OCI-LY7 (cell line): ENCODE measurements around the gene ABCC1. TPM values are rescaled to one million over a fixed set of nuclear protein-coding genes. Genes with fewer than 3 reads are reported as not detected.
"Not testable (repeated sequence)": the region's sequence is repeated elsewhere in the genome, so short reads cannot be mapped to it uniquely, and the experiment has no call there.

Experiments
- BruUV-seq: library from RNA; stranded (reverse); fragments of 400-500 nt; replicated peaks from 2 replicates; lab custom pipeline; 2021; lab: Mats Ljungman, UMichigan
- CTCF ChIA-PET: fragments of 300-600 bp; sonication (Branson Sonifier 250); formaldehyde crosslinking; loops from one replicate; lab custom pipeline; 2022; ENCODE audit warnings: antibody characterized with exemption; ENCODE audit not compliant: unreplicated experiment; lab: Charles Lee
- POLR2A ChIA-PET: fragments of 300-600 bp; sonication (Branson Sonifier 250); formaldehyde crosslinking; loops from one replicate; lab custom pipeline; 2022; ENCODE audit warnings: antibody characterized with exemption; lab: Charles Lee
- DNase-seq: peaks from one replicate; pipeline ENCODE4 v3.0.0-alpha.2; 2015; ENCODE audit warnings: low spot score
- H2AFZ ChIP-seq: fragments of 200-600 bp; sonication (generic), shearing (Covaris generic); 2 replicates; pipeline ENCODE4 v1.6.1; 2014; ENCODE audit warnings: mild to moderate bottlenecking, antibody characterized with exemption, low read length, moderate library complexity
- H3K27ac ChIP-seq: fragments of 200-600 bp; sonication (generic); 2 replicates; pipeline ENCODE4 v1.5.1; 2014; ENCODE audit warnings: mixed run types, low read depth, mild to moderate bottlenecking, moderate library complexity, low read length, inconsistent platforms; ENCODE audit not compliant: poor library complexity, severe bottlenecking
- H3K36me3 ChIP-seq: fragments of 200-600 bp; sonication (generic); 2 replicates; pipeline ENCODE4 v1.6.1; 2014; ENCODE audit warnings: mild to moderate bottlenecking, antibody characterized with exemption, low read length, moderate library complexity, mixed read lengths; ENCODE audit not compliant: insufficient read depth
- H3K4me1 ChIP-seq: fragments of 200-600 bp; sonication (generic); 2 replicates; pipeline ENCODE4 v1.5.1; 2014; ENCODE audit warnings: mild to moderate bottlenecking, low read length; ENCODE audit not compliant: insufficient read depth, poor library complexity, severe bottlenecking
- H3K4me2 ChIP-seq: fragments of 200-600 bp; sonication (generic); 2 replicates; pipeline ENCODE4 v1.6.1; 2014; ENCODE audit warnings: mild to moderate bottlenecking, low read length
- H3K4me3 ChIP-seq: fragments of 200-600 bp; sonication (generic); 2 replicates; pipeline ENCODE4 v1.5.1; 2014; ENCODE audit warnings: mild to moderate bottlenecking, low read depth, low read length; ENCODE audit not compliant: poor library complexity, severe bottlenecking
- H3K79me2 ChIP-seq: fragments of 200-600 bp; sonication (generic); 2 replicates; pipeline ENCODE4 v1.6.1; 2016; ENCODE audit warnings: low read depth, mild to moderate bottlenecking, low read length, moderate library complexity, mixed read lengths; ENCODE audit not compliant: insufficient read depth
- H3K9me2 ChIP-seq: fragments of 200-600 bp; sonication (generic); 2 replicates; pipeline ENCODE4 v1.6.1; 2016; ENCODE audit warnings: mild to moderate bottlenecking, low read length, mixed read lengths; ENCODE audit not compliant: insufficient read depth
- H3K9me3 ChIP-seq: fragments of 200-600 bp; sonication (generic); 2 replicates; pipeline ENCODE4 v1.6.1; 2014; ENCODE audit warnings: mild to moderate bottlenecking, mixed run types, low read length, mixed read lengths
- H4K20me1 ChIP-seq: fragments of 200-600 bp; sonication (generic); 2 replicates; pipeline ENCODE4 v1.6.1; 2014; ENCODE audit warnings: mild to moderate bottlenecking, antibody characterized with exemption, low read length, moderate library complexity, mixed read lengths; ENCODE audit not compliant: insufficient read depth
- EZH2phosphoT487 ChIP-seq: fragments of 200-600 bp; sonication (generic); IDR thresholded peaks from 2 replicates; pipeline ENCODE4 v1.6.1; 2018; ENCODE audit warnings: low read depth, borderline replicate concordance, mild to moderate bottlenecking, mixed run types, antibody characterized with exemption, low read length, moderate library complexity, mixed read lengths
- intact Hi-C: fragments of 100-400 bp; cut with micrococcal nuclease; formaldehyde crosslinking; loops from one replicate; pipeline ENCODE4 v1.10.0; 2022; ENCODE audit not compliant: unreplicated experiment
- total RNA-seq, 2 experiments: library from RNA; depleted of rRNA in 1 of 2; stranded (reverse); fragments of >200 nt in 1 of 2; shearing (Covaris generic) in 1 of 2; gene quantifications; 2 replicates each; pipeline ENCODE4 v1.2.3, GENCODE V29; 2014 to 2022
- TF ChIP-seq, protein P1 (sequence below): fragments of 200-600 bp; sonication (generic); conservative IDR thresholded peaks from 2 replicates; pipeline ENCODE4 v1.5.1; 2014; ENCODE audit warnings: mild to moderate bottlenecking, antibody characterized with exemption, low read length, moderate library complexity, mixed read lengths

The ABCC1 gene
- total RNA-seq, 2 experiments from 2014 or later = 39.9 to 71.8 TPM

DNA sequence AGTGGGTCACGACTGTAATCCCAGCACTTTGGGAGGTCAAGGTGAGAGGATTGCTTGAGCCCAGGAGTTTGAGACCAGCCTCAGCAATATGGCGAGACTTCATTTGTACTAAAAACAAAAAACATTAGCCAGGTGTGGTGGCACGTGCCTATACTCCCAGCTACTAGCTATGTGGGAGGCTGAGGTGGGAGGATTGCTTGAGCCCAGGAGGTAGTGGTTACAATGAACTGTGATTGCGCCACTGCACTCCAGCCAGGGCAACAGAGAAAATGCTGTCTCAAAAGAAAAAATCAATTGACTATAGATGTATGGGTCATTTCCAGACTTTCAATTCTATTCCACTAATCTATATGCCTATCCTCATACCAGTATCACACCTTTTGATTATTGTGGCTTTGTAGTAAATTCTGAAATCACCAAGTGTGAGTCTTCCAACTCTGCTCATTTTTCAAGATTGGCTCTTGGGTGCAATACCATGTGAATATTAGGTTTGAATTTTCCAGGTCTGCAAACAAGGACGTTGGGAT, 33.8 kb upstream of the ABCC1 start:
- BruUV-seq = no TSS peak
- DNase-seq = no peak
- Histone ChIP-seq H3K4me3 (no peak overlapping the region), H3K9me2 (no peaks in the 10 kb centered on the region), H2AFZ (no peak overlapping the region), H3K4me2 (no peak overlapping the region), H3K27ac (no peak overlapping the region), H3K36me3 (no peaks in the 10 kb centered on the region), H3K9me3 (no peaks in the 10 kb centered on the region), H3K4me1 (no peaks in the 10 kb centered on the region), H4K20me1 (no peaks in the 10 kb centered on the region), H3K79me2 (no peaks in the 10 kb centered on the region)
- ChIA-PET CTCF (no interaction called here), POLR2A (no interaction called here)
- TF ChIP-seq, protein P1, sequence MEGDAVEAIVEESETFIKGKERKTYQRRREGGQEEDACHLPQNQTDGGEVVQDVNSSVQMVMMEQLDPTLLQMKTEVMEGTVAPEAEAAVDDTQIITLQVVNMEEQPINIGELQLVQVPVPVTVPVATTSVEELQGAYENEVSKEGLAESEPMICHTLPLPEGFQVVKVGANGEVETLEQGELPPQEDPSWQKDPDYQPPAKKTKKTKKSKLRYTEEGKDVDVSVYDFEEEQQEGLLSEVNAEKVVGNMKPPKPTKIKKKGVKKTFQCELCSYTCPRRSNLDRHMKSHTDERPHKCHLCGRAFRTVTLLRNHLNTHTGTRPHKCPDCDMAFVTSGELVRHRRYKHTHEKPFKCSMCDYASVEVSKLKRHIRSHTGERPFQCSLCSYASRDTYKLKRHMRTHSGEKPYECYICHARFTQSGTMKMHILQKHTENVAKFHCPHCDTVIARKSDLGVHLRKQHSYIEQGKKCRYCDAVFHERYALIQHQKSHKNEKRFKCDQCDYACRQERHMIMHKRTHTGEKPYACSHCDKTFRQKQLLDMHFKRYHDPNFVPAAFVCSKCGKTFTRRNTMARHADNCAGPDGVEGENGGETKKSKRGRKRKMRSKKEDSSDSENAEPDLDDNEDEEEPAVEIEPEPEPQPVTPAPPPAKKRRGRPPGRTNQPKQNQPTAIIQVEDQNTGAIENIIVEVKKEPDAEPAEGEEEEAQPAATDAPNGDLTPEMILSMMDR = no peak
- TF ChIP-seq EZH2phosphoT487 = no peak
- intact Hi-C loops = no loop called here

GRCh38 chr16:15916323-15916722, 33.1 kb upstream of the ABCC1 start:
- Histone ChIP-seq H3K9me3 (no peaks in the 10 kb centered on the region), H3K79me2 (no peaks in the 10 kb centered on the region), H3K27ac (no peak overlapping the region), H3K9me2 (no peaks in the 10 kb centered on the region), H3K4me2 (no peak overlapping the region), H2AFZ (no peak overlapping the region), H3K4me3 (no peak overlapping the region), H3K4me1 (no peaks in the 10 kb centered on the region), H3K36me3 (no peaks in the 10 kb centered on the region), H4K20me1 (no peaks in the 10 kb centered on the region)
- DNase-seq = no peak
- ChIA-PET POLR2A (no interaction called here), CTCF (no interaction called here)
- intact Hi-C loops = no loop called here
- TF ChIP-seq, protein P1 = no peak
- TF ChIP-seq EZH2phosphoT487 = no peak
- no TSS peak for BruUV-seq

- BruUV-seq, POLR2A ChIA-PET: not testable (repeated sequence)
Measured at GRCh38 chr16:15918314-15918713, 31.1 kb upstream of the ABCC1 start.

More at GRCh38 chr16:15918314-15918713, 31.1 kb upstream of the ABCC1 start:
- H3K36me3 ChIP-seq, H4K20me1 ChIP-seq, H3K4me1 ChIP-seq, H3K4me2 ChIP-seq, H3K27ac ChIP-seq, DNase-seq, intact Hi-C loops, CTCF ChIA-PET, H2AFZ ChIP-seq, H3K9me2 ChIP-seq, H3K9me3 ChIP-seq, H3K4me3 ChIP-seq, H3K79me2 ChIP-seq: not testable (repeated sequence)
